ENCODE data around the gene KRTAP24-1.

KRTAP24-1 gene, protein sequence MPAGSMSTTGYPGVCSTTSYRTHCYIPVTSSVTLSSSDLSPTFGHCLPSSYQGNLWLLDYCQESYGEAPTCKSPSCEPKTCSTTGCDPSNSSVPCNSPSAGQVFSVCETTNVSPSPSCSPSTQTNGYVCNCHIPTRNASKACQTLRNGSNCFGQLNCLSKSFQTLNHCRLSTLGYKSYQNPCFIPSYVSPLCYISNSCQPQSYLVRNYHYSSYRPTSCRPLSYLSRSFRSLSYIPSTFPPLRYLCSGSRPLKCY

DNA sequence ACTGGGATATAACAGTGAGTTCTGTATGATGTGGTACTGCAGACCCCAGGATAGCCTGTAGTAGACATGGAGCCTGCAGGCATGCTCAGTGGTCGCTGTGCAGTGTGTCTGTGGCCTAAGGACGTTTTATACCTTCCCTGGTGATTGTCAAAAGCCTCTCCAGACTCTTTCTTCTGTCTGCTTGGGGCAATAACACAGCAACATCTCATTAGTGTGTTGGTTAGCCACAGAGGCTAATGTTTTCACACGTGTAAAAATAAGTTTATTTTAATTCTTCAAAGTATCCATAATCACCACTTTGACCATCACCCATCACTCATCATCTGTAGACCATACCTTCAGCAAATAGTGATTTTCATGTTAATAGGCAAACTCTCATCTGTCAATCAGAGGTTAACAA, at the start of gene KRTAP24-1:
Gene KRTAP24-1, minus strand, starts transcription at position 101 of the 400 bp plus-strand sequence. Its CDS starts 18 bp downstream, at position 83.
- H3K9ac ChIP-seq (ENCODE audit: insufficient read length, low read depth): no peak within 1 kb of the TSS
- no peaks in the 10 kb centered on the region for H3K4me1 ChIP-seq (ENCODE audit: insufficient read depth, insufficient read length)
- no peaks in the 10 kb centered on the region for H3K9me3 ChIP-seq (ENCODE audit: insufficient read depth, low read length)
- no peak for DNase-seq (ENCODE audit: low read depth, low spot score)
- no peaks in the 10 kb centered on the region for H3K27me3 ChIP-seq (ENCODE audit: insufficient read depth, insufficient read length)
- H3K4me3 ChIP-seq (ENCODE audit: insufficient read length, low read depth): no peak within 1 kb of the TSS
- no peaks in the 10 kb centered on the region for H3K36me3 ChIP-seq (ENCODE audit: insufficient read depth, insufficient read length, low read length)
- TF ChIP-seq SUZ12 (IDR thresholded peaks at IDR 0.05; ENCODE audit: extremely low read depth, insufficient read depth, insufficient read length) (no peak), YY1 (IDR thresholded peaks at IDR 0.05; ENCODE audit: insufficient read depth, insufficient read length) (no peak), ZNF274 (IDR thresholded peaks at IDR 0.05; ENCODE audit: low read depth, low read length) (no peak)

DNA sequence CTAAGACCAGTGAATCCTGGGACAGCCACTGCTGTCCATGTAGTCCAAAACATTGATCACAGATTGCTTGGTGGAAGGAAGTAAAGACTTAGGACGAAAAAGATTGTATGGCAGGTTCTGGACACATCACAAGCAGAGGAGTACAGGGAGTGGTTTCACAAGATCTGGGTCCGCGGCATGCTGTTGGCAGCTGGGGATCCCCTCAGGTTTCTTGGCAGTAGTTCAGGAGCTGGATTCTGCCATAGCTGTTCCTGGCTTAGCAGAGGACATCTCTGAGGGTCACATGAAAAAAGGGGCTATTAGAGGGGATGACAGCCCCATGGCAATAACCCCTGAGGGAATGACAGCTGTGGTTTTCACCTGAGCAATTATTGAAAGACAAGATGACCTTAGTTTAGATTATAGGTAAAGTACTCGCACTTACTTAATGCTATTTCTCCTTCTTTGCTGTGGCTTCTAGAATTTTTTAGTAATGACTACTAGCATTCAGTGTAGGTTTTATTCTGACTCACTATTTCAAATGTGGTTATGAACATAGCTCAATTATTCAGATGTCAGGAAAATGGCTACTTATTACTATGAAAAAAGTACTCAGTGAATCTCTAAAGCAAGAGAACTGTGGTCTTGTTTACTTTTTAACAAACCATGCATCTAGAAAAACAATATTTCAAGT, 46.6 kb upstream of the KRTAP24-1 start:
- peaks cover 5% of the 10 kb centered on the region; the same call in 1 of the 2 replicates for H3K9me3 ChIP-seq (ENCODE audit: insufficient read depth, low read length)

DNA sequence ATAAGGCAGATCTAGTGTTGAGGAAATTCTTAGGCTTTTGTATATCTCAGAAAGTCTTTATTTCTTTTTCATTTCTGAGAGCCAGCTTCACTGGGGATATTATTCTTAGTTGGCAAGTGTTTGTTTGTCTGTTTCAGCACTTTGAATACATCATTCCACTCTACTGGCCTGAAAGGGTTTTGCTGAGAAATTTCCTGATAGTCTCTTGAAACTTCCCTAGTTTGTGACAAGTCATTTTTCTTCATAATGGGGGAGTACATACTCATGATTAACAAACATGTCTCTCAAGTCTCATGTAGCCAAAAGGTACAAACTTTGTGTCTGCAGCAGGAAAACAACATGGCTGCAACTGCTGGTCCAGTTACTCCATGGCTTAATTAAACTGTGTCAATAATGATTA, 43.6 kb upstream of the KRTAP24-1 start:
- TF ChIP-seq SUZ12 (IDR thresholded peaks at IDR 0.05; ENCODE audit: extremely low read depth, insufficient read depth, insufficient read length) (no peak), ZNF274 (IDR thresholded peaks at IDR 0.05; ENCODE audit: low read depth, low read length) (no peak), YY1 (IDR thresholded peaks at IDR 0.05; ENCODE audit: insufficient read depth, insufficient read length) (no peak)
- Histone ChIP-seq H3K4me1 (ENCODE audit: insufficient read depth, insufficient read length) (no peaks in the 10 kb centered on the region), H3K4me3 (ENCODE audit: insufficient read length, low read depth) (no peak overlapping the region), H3K36me3 (ENCODE audit: insufficient read depth, insufficient read length, low read length) (no peaks in the 10 kb centered on the region), H3K9ac (ENCODE audit: insufficient read length, low read depth) (no peak overlapping the region), H3K27me3 (ENCODE audit: insufficient read depth, insufficient read length) (no peaks in the 10 kb centered on the region), H3K9me3 (ENCODE audit: insufficient read depth, low read length) (peaks cover 5% of the 10 kb centered on the region; the same call in 1 of the 2 replicates)
- DNase-seq (ENCODE audit: low read depth, low spot score): no peak

More for the DNA sequence above, 46.6 kb upstream of the KRTAP24-1 start:
- Histone ChIP-seq H3K36me3 (ENCODE audit: insufficient read depth, insufficient read length, low read length) (no peaks in the 10 kb centered on the region), H3K4me1 (ENCODE audit: insufficient read depth, insufficient read length) (no peaks in the 10 kb centered on the region), H3K27me3 (ENCODE audit: insufficient read depth, insufficient read length) (no peaks in the 10 kb centered on the region), H3K4me3 (ENCODE audit: insufficient read length, low read depth) (no peak overlapping the region), H3K9ac (ENCODE audit: insufficient read length, low read depth) (no peak overlapping the region)
- TF ChIP-seq ZNF274 (IDR thresholded peaks at IDR 0.05; ENCODE audit: low read depth, low read length) (no peak), SUZ12 (IDR thresholded peaks at IDR 0.05; ENCODE audit: extremely low read depth, insufficient read depth, insufficient read length) (no peak), YY1 (IDR thresholded peaks at IDR 0.05; ENCODE audit: insufficient read depth, insufficient read length) (no peak)
- no peak for DNase-seq (ENCODE audit: low read depth, low spot score)

GRCh38 chr21:30320215-30320614, 37.5 kb upstream of the KRTAP24-1 start, which contains the start of gene KRTAP26-1:
KRTAP26-1 (minus strand) TSS chr21:30320315; CDS start chr21:30320035, 280 bp downstream.
- no peaks in the 10 kb centered on the region for H3K9me3 ChIP-seq (ENCODE audit: insufficient read depth, low read length)
- no peaks in the 10 kb centered on the region for H3K27me3 ChIP-seq (ENCODE audit: insufficient read depth, insufficient read length)
- no peak for TF ChIP-seq YY1 (IDR thresholded peaks at IDR 0.05; ENCODE audit: insufficient read depth, insufficient read length)
- TF ChIP-seq ZNF274 (IDR thresholded peaks at IDR 0.05; ENCODE audit: low read depth, low read length): no peak
- no peak for TF ChIP-seq SUZ12 (IDR thresholded peaks at IDR 0.05; ENCODE audit: extremely low read depth, insufficient read depth, insufficient read length)
- no peaks in the 10 kb centered on the region for H3K4me1 ChIP-seq (ENCODE audit: insufficient read depth, insufficient read length)
- DNase-seq (ENCODE audit: low read depth, low spot score): no peak
- no peaks in the 10 kb centered on the region for H3K36me3 ChIP-seq (ENCODE audit: insufficient read depth, insufficient read length, low read length)
- H3K9ac ChIP-seq (ENCODE audit: insufficient read length, low read depth): no peak within 1 kb of the TSS
- no peak within 1 kb of the TSS for H3K4me3 ChIP-seq (ENCODE audit: insufficient read length, low read depth)

- Histone ChIP-seq H3K27me3 (ENCODE audit: insufficient read depth, insufficient read length) (no peaks in the 10 kb centered on the region), H3K9ac (ENCODE audit: insufficient read length, low read depth) (no peak overlapping the region), H3K9me3 (ENCODE audit: insufficient read depth, low read length) (no peaks in the 10 kb centered on the region), H3K36me3 (ENCODE audit: insufficient read depth, insufficient read length, low read length) (no peaks in the 10 kb centered on the region), H3K4me3 (ENCODE audit: insufficient read length, low read depth) (no peak overlapping the region), H3K4me1 (ENCODE audit: insufficient read depth, insufficient read length) (no peaks in the 10 kb centered on the region)
- no peak for DNase-seq (ENCODE audit: low read depth, low spot score)
- no peak for TF ChIP-seq SUZ12 (IDR thresholded peaks at IDR 0.05; ENCODE audit: extremely low read depth, insufficient read depth, insufficient read length)
- TF ChIP-seq ZNF274 (IDR thresholded peaks at IDR 0.05; ENCODE audit: low read depth, low read length): no peak
- no peak for TF ChIP-seq YY1 (IDR thresholded peaks at IDR 0.05; ENCODE audit: insufficient read depth, insufficient read length)
These were observed 33.0 kb upstream of the KRTAP24-1 start for GRCh38 chr21:30315701-30316100.

DNA sequence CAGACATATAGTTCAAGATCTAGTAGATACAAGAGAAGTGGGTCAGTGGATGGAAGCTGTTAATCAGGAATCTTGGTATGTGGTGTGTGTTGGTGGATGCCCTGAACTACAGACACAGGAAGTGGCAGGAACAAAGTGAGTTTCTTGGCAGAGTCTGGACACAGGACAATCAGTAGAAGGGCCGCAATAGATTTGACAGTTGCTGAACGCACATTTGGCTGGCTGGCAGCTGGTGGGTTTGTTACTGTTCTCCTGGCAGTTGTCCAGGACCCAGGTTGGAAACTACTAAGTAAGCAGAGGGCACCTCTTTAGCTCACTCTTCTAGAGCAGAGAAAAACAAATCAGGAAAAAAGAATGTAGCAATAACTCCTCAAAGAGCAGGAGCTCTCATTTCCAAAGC, 24.1 kb upstream of the KRTAP24-1 start:
- H3K4me1 ChIP-seq (ENCODE audit: insufficient read depth, insufficient read length): no peaks in the 10 kb centered on the region
- H3K9ac ChIP-seq (ENCODE audit: insufficient read length, low read depth): no peak overlapping the region
- DNase-seq (ENCODE audit: low read depth, low spot score): no peak
- no peaks in the 10 kb centered on the region for H3K36me3 ChIP-seq (ENCODE audit: insufficient read depth, insufficient read length, low read length)
- no peaks in the 10 kb centered on the region for H3K27me3 ChIP-seq (ENCODE audit: insufficient read depth, insufficient read length)
- TF ChIP-seq SUZ12 (IDR thresholded peaks at IDR 0.05; ENCODE audit: extremely low read depth, insufficient read depth, insufficient read length) (no peak), ZNF274 (IDR thresholded peaks at IDR 0.05; ENCODE audit: low read depth, low read length) (no peak), YY1 (IDR thresholded peaks at IDR 0.05; ENCODE audit: insufficient read depth, insufficient read length) (no peak)
- no peak overlapping the region for H3K4me3 ChIP-seq (ENCODE audit: insufficient read length, low read depth)
- no peaks in the 10 kb centered on the region for H3K9me3 ChIP-seq (ENCODE audit: insufficient read depth, low read length)

DNA sequence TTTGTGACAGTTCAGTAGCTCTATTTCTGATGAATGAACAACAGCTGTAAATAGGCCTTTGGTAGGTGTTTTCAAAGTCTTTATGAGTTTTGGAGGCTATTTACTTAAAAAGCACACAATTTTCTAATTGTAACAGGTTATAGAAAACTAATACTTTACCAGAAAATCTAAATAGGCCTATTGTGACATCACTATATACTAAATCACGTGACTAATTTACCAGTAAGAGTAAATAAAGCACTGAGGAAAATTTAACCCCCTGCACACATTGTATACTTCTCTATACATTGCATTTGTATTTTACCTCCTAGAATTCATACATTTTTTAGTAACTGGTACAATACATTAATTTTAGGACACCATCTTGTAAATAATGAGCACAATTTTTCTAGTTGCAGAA, 22.4 kb upstream of the KRTAP24-1 start:
- Histone ChIP-seq H3K4me3 (ENCODE audit: insufficient read length, low read depth) (no peak overlapping the region), H3K4me1 (ENCODE audit: insufficient read depth, insufficient read length) (no peaks in the 10 kb centered on the region), H3K36me3 (ENCODE audit: insufficient read depth, insufficient read length, low read length) (no peaks in the 10 kb centered on the region), H3K9ac (ENCODE audit: insufficient read length, low read depth) (no peak overlapping the region), H3K27me3 (ENCODE audit: insufficient read depth, insufficient read length) (no peaks in the 10 kb centered on the region), H3K9me3 (ENCODE audit: insufficient read depth, low read length) (no peaks in the 10 kb centered on the region)
- TF ChIP-seq ZNF274 (IDR thresholded peaks at IDR 0.05; ENCODE audit: low read depth, low read length) (no peak), SUZ12 (IDR thresholded peaks at IDR 0.05; ENCODE audit: extremely low read depth, insufficient read depth, insufficient read length) (no peak), YY1 (IDR thresholded peaks at IDR 0.05; ENCODE audit: insufficient read depth, insufficient read length) (no peak)
- no peak for DNase-seq (ENCODE audit: low read depth, low spot score)

Data from NT2/D1 (cell line).